Measurements from ENCODE around the gene ADAM15. TPM values are rescaled to one million over a fixed set of nuclear protein-coding genes. Genes with fewer than 3 reads are reported as not detected.

The ADAM15 gene
- total RNA-seq, 1 donor from 2014 or later: 22.1 TPM

DNA sequence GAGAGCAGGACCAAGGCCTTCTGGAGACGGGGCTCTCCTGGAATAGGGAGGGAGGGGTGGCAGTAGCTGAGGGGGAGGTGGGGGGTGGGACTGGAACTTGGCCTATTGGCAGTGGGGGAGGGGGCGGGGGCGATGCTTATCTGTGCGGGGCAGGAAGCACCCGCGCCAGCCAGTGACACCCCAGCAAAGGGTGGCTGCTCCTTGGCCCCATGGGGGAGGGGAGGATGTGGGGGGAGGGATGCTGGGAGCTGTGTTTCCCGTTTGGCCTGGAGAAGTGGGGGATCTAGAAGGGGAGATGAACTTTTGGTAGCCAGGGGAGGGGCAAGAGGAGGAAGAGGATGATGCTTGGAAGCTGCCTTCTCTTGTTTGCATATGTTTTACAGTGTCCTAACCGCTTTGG is 37.5 kb upstream of the ADAM15 start:
- H3K27me3 Mint-ChIP-seq: no peaks in the 10 kb centered on the region
- H3K27ac Mint-ChIP-seq: no peak overlapping the region
- TF ChIP-seq, protein P1, sequence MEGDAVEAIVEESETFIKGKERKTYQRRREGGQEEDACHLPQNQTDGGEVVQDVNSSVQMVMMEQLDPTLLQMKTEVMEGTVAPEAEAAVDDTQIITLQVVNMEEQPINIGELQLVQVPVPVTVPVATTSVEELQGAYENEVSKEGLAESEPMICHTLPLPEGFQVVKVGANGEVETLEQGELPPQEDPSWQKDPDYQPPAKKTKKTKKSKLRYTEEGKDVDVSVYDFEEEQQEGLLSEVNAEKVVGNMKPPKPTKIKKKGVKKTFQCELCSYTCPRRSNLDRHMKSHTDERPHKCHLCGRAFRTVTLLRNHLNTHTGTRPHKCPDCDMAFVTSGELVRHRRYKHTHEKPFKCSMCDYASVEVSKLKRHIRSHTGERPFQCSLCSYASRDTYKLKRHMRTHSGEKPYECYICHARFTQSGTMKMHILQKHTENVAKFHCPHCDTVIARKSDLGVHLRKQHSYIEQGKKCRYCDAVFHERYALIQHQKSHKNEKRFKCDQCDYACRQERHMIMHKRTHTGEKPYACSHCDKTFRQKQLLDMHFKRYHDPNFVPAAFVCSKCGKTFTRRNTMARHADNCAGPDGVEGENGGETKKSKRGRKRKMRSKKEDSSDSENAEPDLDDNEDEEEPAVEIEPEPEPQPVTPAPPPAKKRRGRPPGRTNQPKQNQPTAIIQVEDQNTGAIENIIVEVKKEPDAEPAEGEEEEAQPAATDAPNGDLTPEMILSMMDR (IDR thresholded peaks at IDR 0.05; ENCODE audit: unreplicated experiment): no peak
- no peaks in the 10 kb centered on the region for H3K9me3 Mint-ChIP-seq (ENCODE audit: low read depth)
- peaks cover 3% of the 10 kb centered on the region for H3K4me1 Mint-ChIP-seq (ENCODE audit: low read depth)
- peaks cover 3% of the 10 kb centered on the region for H3K36me3 Mint-ChIP-seq (ENCODE audit: insufficient read depth)
- no peak overlapping the region for H3K4me3 Mint-ChIP-seq (ENCODE audit: low read depth)
- no peak for DNase-seq (ENCODE audit: low spot score, unreplicated experiment)

GRCh38 chr1:155014709-155015508 is 36.2 kb upstream of the ADAM15 start:
- H3K27ac Mint-ChIP-seq: no peak overlapping the region
- no peak overlapping the region for H3K4me3 Mint-ChIP-seq (ENCODE audit: low read depth)
- DNase-seq (ENCODE audit: low spot score, unreplicated experiment): no peak
- H3K4me1 Mint-ChIP-seq (ENCODE audit: low read depth): peaks cover 2% of the 10 kb centered on the region
- TF ChIP-seq, protein P1 (IDR thresholded peaks at IDR 0.05; ENCODE audit: unreplicated experiment): no peak
- H3K9me3 Mint-ChIP-seq (ENCODE audit: low read depth): no peaks in the 10 kb centered on the region
- no peaks in the 10 kb centered on the region for H3K27me3 Mint-ChIP-seq
- H3K36me3 Mint-ChIP-seq (ENCODE audit: insufficient read depth): peaks cover 3% of the 10 kb centered on the region

DNA sequence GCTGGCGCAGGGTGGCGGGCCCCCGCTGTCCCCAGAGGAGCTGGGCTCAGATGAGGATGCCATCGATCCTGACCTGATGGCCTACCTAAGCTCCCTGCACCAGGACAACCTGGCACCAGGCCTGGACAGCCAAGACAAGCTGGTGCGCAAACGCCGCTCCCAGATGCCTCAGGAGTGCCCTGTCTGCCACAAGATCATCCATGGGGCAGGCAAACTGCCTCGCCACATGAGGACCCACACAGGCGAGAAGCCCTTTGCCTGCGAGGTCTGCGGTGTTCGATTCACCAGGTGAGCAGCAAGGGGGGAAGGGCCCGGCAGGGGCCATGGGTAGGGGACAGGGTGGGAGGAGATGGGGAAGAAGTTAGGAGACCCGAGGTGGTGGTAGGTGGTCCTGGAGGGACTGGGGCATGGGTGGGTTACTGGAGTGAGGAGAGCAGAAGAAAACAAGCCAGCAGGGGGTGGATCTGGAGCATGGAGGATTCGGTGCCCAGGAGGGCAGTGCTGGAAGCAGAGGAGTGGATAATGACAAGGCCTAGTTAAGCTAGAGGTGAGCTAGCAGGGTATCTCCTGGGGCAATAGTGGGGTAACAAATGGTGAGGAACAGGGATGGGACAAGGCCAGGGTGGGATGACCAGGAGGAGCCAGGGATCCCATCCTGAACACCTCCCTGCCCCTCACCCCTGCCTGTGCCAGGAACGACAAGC is 35.4 kb upstream of the ADAM15 start:
- peaks cover 3% of the 10 kb centered on the region for H3K36me3 Mint-ChIP-seq (ENCODE audit: insufficient read depth)
- peak overlapping the region; percentile 24 for H3K27ac Mint-ChIP-seq
- H3K4me3 Mint-ChIP-seq (ENCODE audit: low read depth): no peak overlapping the region
- DNase-seq (ENCODE audit: low spot score, unreplicated experiment): no peak
- peaks cover 2% of the 10 kb centered on the region for H3K4me1 Mint-ChIP-seq (ENCODE audit: low read depth)
- no peaks in the 10 kb centered on the region for H3K27me3 Mint-ChIP-seq
- H3K9me3 Mint-ChIP-seq (ENCODE audit: low read depth): no peaks in the 10 kb centered on the region
- TF ChIP-seq, protein P1 (IDR thresholded peaks at IDR 0.05; ENCODE audit: unreplicated experiment): no peak

GRCh38 chr1:155016231-155016831 is 34.8 kb upstream of the ADAM15 start:
- Mint-ChIP-seq H3K9me3 (ENCODE audit: low read depth) (no peaks in the 10 kb centered on the region), H3K36me3 (ENCODE audit: insufficient read depth) (peaks cover 3% of the 10 kb centered on the region), H3K27ac (peak overlapping the region; percentile 24), H3K4me3 (ENCODE audit: low read depth) (no peak overlapping the region), H3K27me3 (no peaks in the 10 kb centered on the region), H3K4me1 (ENCODE audit: low read depth) (peaks cover 2% of the 10 kb centered on the region)
- TF ChIP-seq, protein P1 (IDR thresholded peaks at IDR 0.05; ENCODE audit: unreplicated experiment): no peak
- DNase-seq (ENCODE audit: low spot score, unreplicated experiment): no peak

All from progenitor cell of endocrine pancreas (in vitro differentiated cells).